ENCODE data around the gene MGAT4C. TPM values are rescaled to one million over a fixed set of nuclear protein-coding genes. Genes with fewer than 3 reads are reported as not detected.

MGAT4C gene
- total RNA-seq, 2 donors from 2014 or later = 3.4 to 4.6 TPM

- intact Hi-C loops (cut with DNase I) = no loop called here
These were observed 241.2 kb downstream of the MGAT4C start for GRCh38 chr12:86015026-86015425.

GRCh38 chr12:86006727-86007126 lies 249.5 kb downstream of the MGAT4C start:
- intact Hi-C loops (cut with DNase I) = no loop called here
- no peak for DNase-seq (ENCODE audit: low spot score)

More at GRCh38 chr12:86015026-86015425, 241.2 kb downstream of the MGAT4C start:
- no peak for DNase-seq (ENCODE audit: low spot score)

- intact Hi-C loops (cut with DNase I) = no loop called here
- DNase-seq (ENCODE audit: low spot score) = no peak
These were observed 258.1 kb downstream of the MGAT4C start for GRCh38 chr12:85998074-85998473.

GRCh38 chr12:85996280-85996679 lies 259.9 kb downstream of the MGAT4C start:
- intact Hi-C loops (cut with DNase I) = no loop called here
- DNase-seq (ENCODE audit: low spot score) = no peak

GRCh38 chr12:85993746-85994145 lies 262.4 kb downstream of the MGAT4C start:
- intact Hi-C loops (cut with DNase I) = no loop called here
- no peak for DNase-seq (ENCODE audit: low spot score)

- intact Hi-C loops (cut with DNase I) = no loop called here
- DNase-seq (ENCODE audit: low spot score) = no peak
These were observed 270.2 kb downstream of the MGAT4C start for GRCh38 chr12:85985996-85986395.

- intact Hi-C loops (cut with DNase I) = no loop called here
- DNase-seq (ENCODE audit: low spot score) = no peak
These were observed 272.6 kb downstream of the MGAT4C start for GRCh38 chr12:85983601-85984000.

GRCh38 chr12:85979641-85980040 lies 276.6 kb downstream of the MGAT4C start:
- intact Hi-C loops (cut with DNase I) = no loop called here
- DNase-seq (ENCODE audit: low spot score) = no peak

GRCh38 chr12:85975716-85976115 lies 280.5 kb downstream of the MGAT4C start:
- intact Hi-C loops (cut with DNase I) = no loop called here
- no peak for DNase-seq (ENCODE audit: low spot score)

GRCh38 chr12:85971800-85972199 lies 284.4 kb downstream of the MGAT4C start:
- intact Hi-C loops (cut with DNase I) = no loop called here
- no peak for DNase-seq (ENCODE audit: low spot score)

- no peak for DNase-seq (ENCODE audit: low spot score)
- intact Hi-C loops (cut with DNase I) = no loop called here
These were observed 287.6 kb downstream of the MGAT4C start for GRCh38 chr12:85968606-85969005.

- intact Hi-C loops (cut with DNase I) = no loop called here
- DNase-seq (ENCODE audit: low spot score) = no peak
These were observed 292.9 kb downstream of the MGAT4C start for GRCh38 chr12:85963326-85963725.

GRCh38 chr12:85956081-85956480 lies 300.1 kb downstream of the MGAT4C start:
- intact Hi-C loops (cut with DNase I) = no loop called here

GRCh38 chr12:85955127-85955526 lies 301.1 kb downstream of the MGAT4C start:
- intact Hi-C loops (cut with DNase I) = no loop called here
- DNase-seq (ENCODE audit: low spot score) = no peak

More at GRCh38 chr12:85956081-85956480, 300.1 kb downstream of the MGAT4C start:
- no peak for DNase-seq (ENCODE audit: low spot score)

- intact Hi-C loops (cut with DNase I) = no loop called here
- no peak for DNase-seq (ENCODE audit: low spot score)
These were observed 304.4 kb downstream of the MGAT4C start for GRCh38 chr12:85951823-85952222.

GRCh38 chr12:85949253-85949652 lies 306.9 kb downstream of the MGAT4C start:
- DNase-seq (ENCODE audit: low spot score) = no peak
- intact Hi-C loops (cut with DNase I) = no loop called here

GRCh38 chr12:85948340-85948739 lies 307.9 kb downstream of the MGAT4C start:
- intact Hi-C loops (cut with DNase I) = no loop called here
- DNase-seq (ENCODE audit: low spot score) = no peak

GRCh38 chr12:85947286-85947685 lies 308.9 kb downstream of the MGAT4C start:
- intact Hi-C loops (cut with DNase I) = no loop called here
- DNase-seq (ENCODE audit: low spot score) = no peak

GRCh38 chr12:85946375-85946774 lies 309.8 kb downstream of the MGAT4C start:
- intact Hi-C loops (cut with DNase I) = no loop called here
- DNase-seq (ENCODE audit: low spot score) = no peak

GRCh38 chr12:85927166-85927565 lies 329.0 kb downstream of the MGAT4C start:
- DNase-seq (ENCODE audit: low spot score) = no peak
- intact Hi-C loops (cut with DNase I) = no loop called here

GRCh38 chr12:85923767-85924331 lies 332.3 kb downstream of the MGAT4C start:
- intact Hi-C loops (cut with DNase I) = no loop called here
- DNase-seq (ENCODE audit: low spot score) = no peak
